HG03342 (cell line): Measurements from ENCODE around the gene PPEF1.

Experiments used
- ATAC-seq: cut with Tn5 transposase; IDR thresholded peaks from one replicate; pipeline ENCODE4 v1.9.1; 2021; ENCODE audit warnings: mild to moderate bottlenecking, moderate library complexity; ENCODE audit not compliant: unreplicated experiment

Gene PPEF1

GRCh38 chrX:18877469-18877868 lies 170.0 kb downstream of the PPEF1 start:
- no peak for ATAC-seq
